H4 (cell line): ENCODE measurements around the gene SYNGAP1. TPM values are rescaled to one million over a fixed set of nuclear protein-coding genes. Genes with fewer than 3 reads are reported as not detected.
A peak's percentile ranks its signal among the peaks of the same experiment; 100 is the strongest.
"Not testable (repeated sequence)": the region's sequence is repeated elsewhere in the genome, so short reads cannot be mapped to it uniquely, and the experiment has no call there.

Experiments
- DNase-seq: peaks from one replicate; pipeline ENCODE4 v3.0.0-alpha.2; 2015; ENCODE audit warnings: low spot score
- total RNA-seq: library from RNA; depleted of rRNA; stranded (reverse); fragments of >200 nt; shearing (Covaris generic); gene quantifications from 2 replicates; pipeline ENCODE4 v1.2.3, GENCODE V29; 2014; rRNA removed

SYNGAP1 gene
- 0.37 and 0.75 TPM in 2 replicates for total RNA-seq

- no peak for DNase-seq
Measured at GRCh38 chr6:33419580-33420490, at the start of gene SYNGAP1. SYNGAP1 (plus strand) TSS chr6:33420065; CDS start chr6:33420265, 200 bp downstream.

GRCh38 chr6:33371901-33372300, 48.0 kb upstream of the SYNGAP1 start:
- DNase-seq, result not testable (repeated sequence)

GRCh38 chr6:33372526-33373123, 47.2 kb upstream of the SYNGAP1 start:
- no peak for DNase-seq

- DNase-seq, result no peak
Measured at GRCh38 chr6:33373960-33374910, 45.6 kb upstream of the SYNGAP1 start.

- peak; percentile 77 for DNase-seq
Measured at GRCh38 chr6:33375143-33375671, 44.7 kb upstream of the SYNGAP1 start.

- no peak for DNase-seq
Measured at GRCh38 chr6:33377171-33377570, 42.7 kb upstream of the SYNGAP1 start.

GRCh38 chr6:33379184-33379583, 40.7 kb upstream of the SYNGAP1 start:
- not testable (repeated sequence) for DNase-seq

GRCh38 chr6:33380272-33380981, 39.4 kb upstream of the SYNGAP1 start:
- no peak for DNase-seq

- DNase-seq, result no peak
Measured at GRCh38 chr6:33383427-33384185, 36.3 kb upstream of the SYNGAP1 start.

- DNase-seq, result peak; percentile 35
Measured at GRCh38 chr6:33384581-33385020, 35.3 kb upstream of the SYNGAP1 start.

GRCh38 chr6:33390173-33390572, 29.7 kb upstream of the SYNGAP1 start:
- no peak for DNase-seq

- DNase-seq, result no peak
Measured at GRCh38 chr6:33390767-33391277, 29.0 kb upstream of the SYNGAP1 start.

GRCh38 chr6:33391278-33391921, 28.5 kb upstream of the SYNGAP1 start, which contains the start of gene KIFC1:
KIFC1 (plus strand) TSS chr6:33391823; CDS start chr6:33391986, 163 bp downstream.
- peak; percentile 100 for DNase-seq

- DNase-seq, result no peak
Measured at GRCh38 chr6:33391922-33392594, 27.8 kb upstream of the SYNGAP1 start.

- DNase-seq, result no peak
Measured at GRCh38 chr6:33392595-33392948, 27.3 kb upstream of the SYNGAP1 start.

- no peak for DNase-seq
Measured at GRCh38 chr6:33392979-33393378, 26.9 kb upstream of the SYNGAP1 start.

GRCh38 chr6:33397541-33397940, 22.3 kb upstream of the SYNGAP1 start:
- no peak for DNase-seq

- not testable (repeated sequence) for DNase-seq
Measured at GRCh38 chr6:33398601-33399000, 21.3 kb upstream of the SYNGAP1 start.

GRCh38 chr6:33399881-33400280, 20.0 kb upstream of the SYNGAP1 start:
- DNase-seq, result not testable (repeated sequence)
